ENCODE results near the gene DOC2A. TPM values are rescaled to one million over a fixed set of nuclear protein-coding genes. Genes with fewer than 3 reads are reported as not detected.

The DOC2A gene
- total RNA-seq, 1 donor from 2014 or later, result 6.9 TPM

GRCh38 chr16:29993903-29994599, 16.8 kb downstream of the DOC2A start:
- no peak for DNase-seq (ENCODE audit: extremely low spot score, unreplicated experiment)
- H3K27ac Mint-ChIP-seq, result peak overlapping the region; percentile 97
- peaks cover 15% of the 10 kb centered on the region for H3K36me3 Mint-ChIP-seq
- TF ChIP-seq, protein P1, sequence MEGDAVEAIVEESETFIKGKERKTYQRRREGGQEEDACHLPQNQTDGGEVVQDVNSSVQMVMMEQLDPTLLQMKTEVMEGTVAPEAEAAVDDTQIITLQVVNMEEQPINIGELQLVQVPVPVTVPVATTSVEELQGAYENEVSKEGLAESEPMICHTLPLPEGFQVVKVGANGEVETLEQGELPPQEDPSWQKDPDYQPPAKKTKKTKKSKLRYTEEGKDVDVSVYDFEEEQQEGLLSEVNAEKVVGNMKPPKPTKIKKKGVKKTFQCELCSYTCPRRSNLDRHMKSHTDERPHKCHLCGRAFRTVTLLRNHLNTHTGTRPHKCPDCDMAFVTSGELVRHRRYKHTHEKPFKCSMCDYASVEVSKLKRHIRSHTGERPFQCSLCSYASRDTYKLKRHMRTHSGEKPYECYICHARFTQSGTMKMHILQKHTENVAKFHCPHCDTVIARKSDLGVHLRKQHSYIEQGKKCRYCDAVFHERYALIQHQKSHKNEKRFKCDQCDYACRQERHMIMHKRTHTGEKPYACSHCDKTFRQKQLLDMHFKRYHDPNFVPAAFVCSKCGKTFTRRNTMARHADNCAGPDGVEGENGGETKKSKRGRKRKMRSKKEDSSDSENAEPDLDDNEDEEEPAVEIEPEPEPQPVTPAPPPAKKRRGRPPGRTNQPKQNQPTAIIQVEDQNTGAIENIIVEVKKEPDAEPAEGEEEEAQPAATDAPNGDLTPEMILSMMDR (conservative IDR thresholded peaks at IDR 0.05), result no peak
- H3K4me1 Mint-ChIP-seq (ENCODE audit: unreplicated experiment), result peaks cover 27% of the 10 kb centered on the region
- no peaks in the 10 kb centered on the region for H3K9me3 Mint-ChIP-seq
- H3K4me3 Mint-ChIP-seq, result peak overlapping the region; percentile 97
- no peaks in the 10 kb centered on the region for H3K27me3 Mint-ChIP-seq

- TF ChIP-seq, protein P1 (conservative IDR thresholded peaks at IDR 0.05), result no peak
- peak; percentile 70 for DNase-seq (ENCODE audit: extremely low spot score, unreplicated experiment)
- Mint-ChIP-seq H3K9me3 (no peaks in the 10 kb centered on the region), H3K4me1 (ENCODE audit: unreplicated experiment) (peaks cover 27% of the 10 kb centered on the region), H3K27ac (no peak overlapping the region), H3K4me3 (no peak overlapping the region), H3K36me3 (peaks cover 17% of the 10 kb centered on the region), H3K27me3 (no peaks in the 10 kb centered on the region)
Measured at GRCh38 chr16:29993191-29993902, 17.5 kb downstream of the DOC2A start.

- H3K36me3 Mint-ChIP-seq, result peaks cover 17% of the 10 kb centered on the region
- H3K9me3 Mint-ChIP-seq, result no peaks in the 10 kb centered on the region
- TF ChIP-seq, protein P1 (conservative IDR thresholded peaks at IDR 0.05), result no peak
- H3K27ac Mint-ChIP-seq, result no peak overlapping the region
- DNase-seq (ENCODE audit: extremely low spot score, unreplicated experiment), result no peak
- peaks cover 27% of the 10 kb centered on the region for H3K4me1 Mint-ChIP-seq (ENCODE audit: unreplicated experiment)
- H3K27me3 Mint-ChIP-seq, result no peaks in the 10 kb centered on the region
- peak overlapping the region; percentile 31 for H3K4me3 Mint-ChIP-seq
Measured at GRCh38 chr16:29992344-29992967, 18.4 kb downstream of the DOC2A start.

GRCh38 chr16:29991571-29991904, 19.3 kb downstream of the DOC2A start:
- TF ChIP-seq, protein P1 (conservative IDR thresholded peaks at IDR 0.05), result no peak
- H3K9me3 Mint-ChIP-seq, result no peaks in the 10 kb centered on the region
- DNase-seq (ENCODE audit: extremely low spot score, unreplicated experiment), result no peak
- peaks cover 22% of the 10 kb centered on the region for H3K4me1 Mint-ChIP-seq (ENCODE audit: unreplicated experiment)
- H3K27ac Mint-ChIP-seq, result no peak overlapping the region
- H3K27me3 Mint-ChIP-seq, result no peaks in the 10 kb centered on the region
- H3K4me3 Mint-ChIP-seq, result no peak overlapping the region
- H3K36me3 Mint-ChIP-seq, result peaks cover 14% of the 10 kb centered on the region

DNA sequence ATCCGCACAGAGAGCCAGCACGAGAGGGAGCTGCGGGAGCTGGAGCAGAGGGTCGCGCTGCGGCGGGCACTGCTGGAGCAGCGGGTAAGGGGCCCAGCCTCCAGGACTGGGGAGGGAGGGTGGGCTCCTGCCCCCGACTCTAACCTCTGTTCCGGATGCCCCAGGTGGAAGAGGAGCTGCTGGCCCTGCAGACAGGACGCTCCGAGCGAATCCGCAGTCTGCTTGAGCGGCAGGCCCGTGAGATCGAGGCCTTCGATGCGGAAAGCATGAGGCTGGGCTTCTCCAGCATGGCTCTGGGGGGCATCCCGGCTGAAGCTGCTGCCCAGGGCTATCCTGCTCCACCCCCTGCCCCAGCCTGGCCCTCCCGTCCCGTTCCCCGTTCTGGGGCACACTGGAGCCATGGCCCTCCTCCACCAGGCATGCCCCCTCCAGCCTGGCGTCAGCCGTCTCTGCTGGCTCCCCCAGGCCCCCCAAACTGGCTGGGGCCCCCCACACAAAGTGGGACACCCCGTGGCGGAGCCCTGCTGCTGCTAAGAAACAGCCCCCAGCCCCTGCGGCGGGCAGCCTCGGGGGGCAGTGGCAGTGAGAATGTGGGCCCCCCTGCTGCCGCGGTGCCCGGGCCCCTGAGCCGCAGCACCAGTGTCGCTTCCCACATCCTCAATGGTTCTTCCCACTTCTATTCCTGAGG, 19.8 kb downstream of the DOC2A start:
- H3K27ac Mint-ChIP-seq, result no peak overlapping the region
- no peak overlapping the region for H3K4me3 Mint-ChIP-seq
- no peaks in the 10 kb centered on the region for H3K27me3 Mint-ChIP-seq
- H3K9me3 Mint-ChIP-seq, result no peaks in the 10 kb centered on the region
- peaks cover 14% of the 10 kb centered on the region for H3K36me3 Mint-ChIP-seq
- DNase-seq (ENCODE audit: extremely low spot score, unreplicated experiment), result no peak
- peaks cover 22% of the 10 kb centered on the region for H3K4me1 Mint-ChIP-seq (ENCODE audit: unreplicated experiment)
- TF ChIP-seq, protein P1 (conservative IDR thresholded peaks at IDR 0.05), result no peak

All from type B pancreatic cell (in vitro differentiated cells).